NCI-H2227 (cell line): ENCODE data around the gene PDE1A.
A peak's percentile ranks its signal among the peaks of the same experiment; 100 is the strongest.

Experiments used
- DNase-seq: peaks from one replicate; lab custom pipeline; 2025; ENCODE audit not compliant: unreplicated experiment; lab: John Stamatoyannopoulos, UW

Gene PDE1A

GRCh38 chr2:182144041-182144775, 282.6 kb downstream of the PDE1A start:
- DNase-seq = peak; percentile 61

- no peak for DNase-seq
Observed at GRCh38 chr2:182142062-182142461, 284.8 kb downstream of the PDE1A start.

GRCh38 chr2:182134201-182134600, 292.6 kb downstream of the PDE1A start:
- DNase-seq = no peak

GRCh38 chr2:182133195-182133891, 293.5 kb downstream of the PDE1A start:
- DNase-seq = no peak

DNA sequence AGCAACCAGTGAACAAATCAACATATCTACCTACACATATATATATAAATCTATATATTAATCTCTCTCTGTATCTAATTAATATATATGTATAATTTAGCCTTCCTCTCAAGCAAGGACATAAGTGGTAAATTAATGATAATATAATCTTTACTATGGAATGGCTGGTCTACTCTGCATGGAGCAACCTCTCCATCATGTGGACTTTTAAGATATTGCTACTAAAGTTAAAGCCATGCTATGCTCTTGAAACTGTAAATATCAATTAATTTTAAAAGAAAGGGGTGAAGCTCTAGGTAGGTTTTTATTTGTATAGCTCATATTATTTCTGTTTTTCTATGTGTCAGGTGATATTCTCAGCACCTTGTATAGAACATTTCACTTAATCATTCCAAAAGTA, 294.2 kb downstream of the PDE1A start:
- no peak for DNase-seq

DNA sequence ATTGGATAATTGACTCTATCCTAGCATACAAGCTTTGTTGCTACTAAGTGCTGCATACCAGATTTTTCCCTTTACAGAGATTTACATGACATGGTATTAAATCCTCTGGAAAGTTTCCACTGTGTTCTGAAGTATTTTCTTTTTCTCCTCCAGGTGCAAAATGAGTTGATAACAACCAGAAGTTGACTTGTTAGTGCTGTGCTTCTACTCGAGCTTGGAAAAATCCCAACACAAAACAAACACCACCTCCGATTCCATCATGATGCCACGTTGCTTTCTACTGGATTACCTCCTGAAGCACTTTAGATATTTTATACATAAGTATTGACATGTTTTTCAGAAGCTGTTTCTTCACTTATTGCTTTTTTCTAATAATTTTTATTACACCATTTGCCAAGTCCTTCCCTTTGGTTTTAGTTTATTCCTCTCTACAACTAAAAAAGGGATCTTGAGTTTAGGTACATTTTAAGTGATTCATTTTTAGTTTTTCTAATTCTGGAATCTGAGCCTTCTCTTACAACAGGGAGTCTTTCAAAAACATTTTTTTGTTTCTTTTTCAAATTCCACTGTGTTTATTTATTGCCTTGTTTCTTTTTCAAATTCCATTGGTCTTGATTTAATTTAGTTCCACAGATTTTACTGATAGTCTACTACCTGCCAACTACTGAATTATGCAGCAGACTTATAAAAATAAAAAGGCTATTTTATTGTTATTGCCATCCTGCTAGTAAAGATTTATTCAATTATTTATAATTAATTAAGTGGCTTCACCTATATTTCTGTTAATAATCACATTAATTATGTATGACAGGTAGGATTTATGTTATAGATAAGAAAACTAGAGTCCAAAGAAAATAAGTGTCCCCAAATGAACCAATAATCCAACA, 297.8 kb downstream of the PDE1A start:
- DNase-seq = no peak

DNA sequence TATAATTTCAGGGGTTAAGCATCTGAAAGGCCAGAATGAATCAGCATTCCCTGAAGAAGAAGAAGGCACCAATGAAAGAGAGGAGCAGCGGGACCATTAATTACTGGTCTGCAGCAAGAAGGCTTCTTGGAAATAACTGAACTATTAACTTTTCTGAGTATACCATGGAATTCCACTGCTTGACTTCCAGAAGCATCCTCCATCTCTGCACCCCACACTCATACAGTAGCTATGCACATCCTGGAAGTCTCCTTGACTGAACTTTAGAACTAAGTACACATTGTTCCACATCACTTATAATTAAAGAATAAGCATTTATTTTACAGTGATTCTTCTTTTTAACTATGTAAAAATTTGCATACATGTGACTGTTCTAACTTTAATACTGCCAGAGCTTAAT, 309.6 kb downstream of the PDE1A start:
- no peak for DNase-seq

DNA sequence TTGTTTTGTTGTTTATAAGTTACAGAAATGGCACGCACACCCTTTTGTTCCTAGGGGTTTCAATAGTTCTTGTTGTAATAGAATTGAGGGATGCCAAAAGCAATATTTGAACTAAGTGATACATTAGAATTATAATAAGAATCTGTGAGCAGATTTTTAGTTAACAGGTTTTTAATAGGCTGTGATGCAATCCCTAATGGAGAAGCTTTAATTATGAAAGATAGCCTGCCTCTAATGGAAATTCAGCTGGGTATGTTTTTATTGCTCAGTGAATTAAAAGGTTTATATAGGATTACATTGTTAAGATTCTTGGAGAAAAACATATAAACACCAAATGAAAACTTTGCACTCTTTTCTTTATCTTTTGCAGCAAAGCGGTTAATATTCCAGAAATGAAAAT, 310.1 kb downstream of the PDE1A start:
- DNase-seq = no peak

GRCh38 chr2:182115258-182115657, 311.6 kb downstream of the PDE1A start:
- DNase-seq = no peak

- DNase-seq = no peak
Observed at GRCh38 chr2:182113334-182113733, 313.5 kb downstream of the PDE1A start.

- no peak for DNase-seq
Observed at GRCh38 chr2:182110347-182110746, 316.5 kb downstream of the PDE1A start.

DNA sequence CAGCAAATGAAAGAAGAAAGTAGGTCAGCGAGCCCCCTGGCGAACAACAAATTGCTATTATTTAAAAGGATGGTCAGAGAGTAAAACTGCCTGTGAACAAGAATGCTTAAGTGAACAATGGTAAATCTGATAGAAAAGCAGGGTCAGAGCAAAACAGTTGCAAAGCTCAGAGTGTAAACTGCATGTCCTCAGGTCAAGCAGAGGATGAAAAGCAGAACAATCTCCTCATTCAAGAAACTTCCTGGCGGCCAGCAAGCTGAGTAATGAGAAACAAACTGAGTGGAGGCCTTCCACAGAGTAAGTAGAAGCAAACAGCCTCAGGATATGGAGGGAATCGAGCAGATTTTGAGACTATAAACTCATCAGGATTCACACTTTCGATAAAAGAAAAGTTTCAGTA, 323.3 kb downstream of the PDE1A start:
- no peak for DNase-seq

GRCh38 chr2:182101263-182101662, 325.6 kb downstream of the PDE1A start:
- no peak for DNase-seq

- DNase-seq = no peak
Observed at GRCh38 chr2:182098648-182099047, 328.2 kb downstream of the PDE1A start.

- no peak for DNase-seq
Observed at GRCh38 chr2:182097571-182098164, 329.2 kb downstream of the PDE1A start.

DNA sequence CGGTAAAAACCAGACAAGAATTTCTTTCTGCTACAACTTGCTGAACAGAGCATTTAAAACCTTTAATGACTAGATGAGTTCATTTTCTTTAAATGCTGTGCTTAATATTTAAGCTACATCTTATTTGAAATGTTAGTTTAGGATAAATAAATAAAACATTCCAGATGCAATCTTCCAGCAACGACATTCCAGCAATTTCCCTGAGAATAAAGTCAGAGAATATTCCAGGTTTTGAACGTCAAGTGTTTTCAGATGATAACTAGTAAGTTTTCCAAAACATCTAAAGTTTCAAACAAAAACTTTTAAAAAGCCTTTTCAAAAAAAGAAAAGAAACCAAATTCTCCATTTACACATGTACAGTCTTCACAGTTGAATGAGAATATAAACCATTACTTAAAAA, 336.4 kb downstream of the PDE1A start:
- DNase-seq = no peak
